Fibroblast of skin of back (primary cell): ENCODE measurements around the gene CNNM2.
A peak's percentile ranks its signal among the peaks of the same experiment; 100 is the strongest.
"Not testable (repeated sequence)": the region's sequence is repeated elsewhere in the genome, so short reads cannot be mapped to it uniquely, and the experiment has no call there.

Experiments used
- DNase-seq: peaks from one replicate; pipeline ENCODE4 v3.0.0-alpha.2; 2013

Gene CNNM2

GRCh38 chr10:103111031-103111917 lies 193.2 kb downstream of the CNNM2 start:
- DNase-seq: peak; percentile 17

GRCh38 chr10:103111918-103112877 lies 194.1 kb downstream of the CNNM2 start:
- no peak for DNase-seq

DNA sequence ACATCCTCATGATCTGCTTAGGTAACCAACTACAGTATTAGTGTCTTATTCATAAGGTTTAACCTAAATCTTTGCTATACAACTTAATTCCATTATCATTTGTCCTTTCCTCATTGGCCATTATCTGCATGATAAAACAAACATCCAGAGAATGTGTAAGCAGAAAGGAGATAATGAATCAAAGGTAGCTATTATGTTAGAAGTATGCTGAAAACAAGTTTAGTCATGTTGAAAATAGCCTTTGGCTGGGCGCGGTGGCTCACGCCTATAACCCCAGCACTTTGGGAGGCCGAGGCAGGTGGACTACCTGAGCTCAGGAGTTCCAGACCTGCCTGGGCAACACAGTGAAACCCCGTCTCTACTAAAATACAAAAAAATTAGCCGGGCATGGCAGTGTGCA lies 196.8 kb downstream of the CNNM2 start:
- DNase-seq: no peak

- no peak for DNase-seq
These were observed 199.2 kb downstream of the CNNM2 start for GRCh38 chr10:103117247-103117646.

DNA sequence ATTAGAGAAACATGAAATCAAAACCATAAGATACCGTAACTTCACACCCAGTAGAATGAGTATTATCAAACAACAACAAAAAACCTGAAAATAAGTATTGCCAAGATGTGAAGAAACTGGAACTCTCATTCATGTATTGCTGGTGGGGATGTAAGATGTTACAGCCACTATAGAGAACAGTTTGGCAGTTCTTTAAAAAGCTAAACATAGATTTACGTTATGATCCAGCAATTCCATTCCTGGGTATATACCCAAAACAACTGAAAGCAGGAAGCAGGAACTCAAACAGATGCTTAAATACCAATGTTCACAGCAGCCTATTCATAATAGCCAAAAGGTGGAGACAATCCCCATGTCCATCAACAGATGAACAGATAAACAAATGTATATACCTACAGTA lies 202.5 kb downstream of the CNNM2 start:
- DNase-seq: no peak

- no peak for DNase-seq
These were observed 203.1 kb downstream of the CNNM2 start for GRCh38 chr10:103120977-103121735.

- DNase-seq: no peak
These were observed 205.4 kb downstream of the CNNM2 start for GRCh38 chr10:103123282-103124024.

DNA sequence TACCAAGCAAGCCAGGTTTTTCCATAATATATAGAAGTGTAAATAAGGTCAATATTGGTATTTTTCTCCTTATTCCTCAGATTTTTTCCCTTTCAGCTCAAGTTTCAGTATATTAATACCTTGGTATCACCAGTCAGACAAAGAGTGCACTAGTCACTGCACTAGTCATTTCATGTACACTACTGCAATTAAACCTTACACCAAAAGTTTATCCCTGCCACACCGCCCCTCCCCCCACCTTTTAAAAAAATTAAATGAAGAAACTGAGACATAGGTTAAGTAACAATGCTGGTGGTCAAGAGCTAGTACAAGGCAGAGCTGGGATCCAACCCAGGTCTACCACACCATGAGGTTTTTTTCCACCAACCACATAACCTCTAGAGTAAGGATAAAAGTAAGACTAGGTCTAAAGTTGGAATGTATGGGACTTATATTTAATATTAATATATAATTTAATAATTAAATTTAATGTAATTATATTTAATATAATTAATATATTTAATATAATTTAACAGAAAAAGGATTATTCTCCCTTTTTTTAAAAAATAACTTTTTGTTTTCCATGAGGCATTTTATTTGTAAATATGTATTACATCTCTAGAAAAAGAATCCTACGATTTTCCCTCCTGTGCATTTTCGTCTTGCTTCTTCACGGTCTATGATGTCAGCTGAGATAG lies 206.5 kb downstream of the CNNM2 start:
- DNase-seq: no peak

DNA sequence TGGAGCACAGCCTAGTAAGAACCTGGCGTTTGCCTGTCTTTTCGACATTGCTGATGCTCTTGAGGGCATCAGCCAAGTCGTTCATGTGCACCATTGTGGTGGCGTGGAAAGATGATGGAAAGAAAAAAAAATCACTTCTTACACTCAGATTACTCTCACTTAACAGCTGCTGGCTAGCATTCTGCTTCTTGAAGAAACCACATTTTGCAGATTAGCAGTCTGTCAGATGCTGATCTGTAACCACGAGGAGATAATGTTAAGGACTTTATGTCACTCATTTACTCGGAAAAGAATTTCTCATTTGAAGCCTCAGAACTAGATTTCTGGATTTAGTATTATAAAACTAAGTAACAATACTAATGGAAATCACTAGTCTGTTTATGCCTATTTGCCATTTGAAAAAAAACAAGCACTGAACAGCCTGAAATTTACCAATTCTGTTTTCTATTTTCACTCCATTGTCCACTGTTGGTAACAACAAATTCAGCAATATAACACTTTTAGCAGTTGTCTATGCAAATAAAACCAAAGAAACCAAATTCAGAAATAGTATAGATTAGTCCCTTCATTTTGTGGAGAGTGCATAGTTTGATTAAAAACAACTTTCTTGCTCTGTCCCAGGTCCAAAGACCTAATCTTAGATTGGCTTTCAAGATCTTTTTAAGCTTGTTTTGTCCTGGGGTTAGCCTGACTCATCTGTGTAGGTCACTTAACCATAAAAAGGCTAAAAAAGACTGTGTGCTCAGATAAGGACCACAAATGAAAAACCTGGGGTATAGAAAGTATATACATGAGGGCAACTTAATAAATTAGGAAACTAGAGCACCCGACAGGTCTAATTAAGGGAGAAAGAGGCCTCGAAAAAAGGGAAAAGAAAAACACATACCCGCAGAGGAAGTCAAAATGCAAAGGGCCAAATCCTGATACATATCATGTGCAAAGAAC lies 207.5 kb downstream of the CNNM2 start:
- DNase-seq: no peak

- DNase-seq: no peak
These were observed 209.1 kb downstream of the CNNM2 start for GRCh38 chr10:103127241-103127640.

- not testable (repeated sequence) for DNase-seq
These were observed 212.1 kb downstream of the CNNM2 start for GRCh38 chr10:103130180-103130579.

- DNase-seq: no peak
These were observed 212.8 kb downstream of the CNNM2 start for GRCh38 chr10:103130910-103131309.

- not testable (repeated sequence) for DNase-seq
These were observed 217.1 kb downstream of the CNNM2 start for GRCh38 chr10:103135168-103135567.

DNA sequence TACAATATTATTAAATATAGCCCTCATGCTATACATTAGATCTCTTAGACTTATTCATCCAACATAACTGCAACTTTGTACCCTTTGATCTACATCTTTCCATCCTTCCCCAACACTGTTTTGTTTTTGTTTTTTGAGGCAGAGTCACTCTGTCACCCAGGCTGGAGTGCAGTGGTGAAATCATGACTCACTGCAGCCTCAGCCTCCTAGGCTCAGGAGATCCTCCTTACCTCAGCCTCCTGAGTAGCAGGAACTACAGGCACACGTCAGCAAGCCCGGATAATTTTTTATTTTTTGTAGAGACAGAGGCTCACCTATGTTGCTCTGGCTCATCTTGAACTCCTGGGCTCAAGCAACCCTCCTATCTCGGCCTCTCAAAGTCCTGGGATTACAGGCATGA lies 221.7 kb downstream of the CNNM2 start:
- no peak for DNase-seq
